Measurements from ENCODE around the gene CHTF18. TPM values are rescaled to one million over a fixed set of nuclear protein-coding genes. Genes with fewer than 3 reads are reported as not detected.
A peak's percentile ranks its signal among the peaks of the same experiment; 100 is the strongest.

The CHTF18 gene
- total and polyA plus RNA-seq, 9 of the 15 experiments (the other 6 are each of a cell fraction or from before 2014, with no cell fraction given), result 2.5 to 123 (median 17.0) TPM

DNA sequence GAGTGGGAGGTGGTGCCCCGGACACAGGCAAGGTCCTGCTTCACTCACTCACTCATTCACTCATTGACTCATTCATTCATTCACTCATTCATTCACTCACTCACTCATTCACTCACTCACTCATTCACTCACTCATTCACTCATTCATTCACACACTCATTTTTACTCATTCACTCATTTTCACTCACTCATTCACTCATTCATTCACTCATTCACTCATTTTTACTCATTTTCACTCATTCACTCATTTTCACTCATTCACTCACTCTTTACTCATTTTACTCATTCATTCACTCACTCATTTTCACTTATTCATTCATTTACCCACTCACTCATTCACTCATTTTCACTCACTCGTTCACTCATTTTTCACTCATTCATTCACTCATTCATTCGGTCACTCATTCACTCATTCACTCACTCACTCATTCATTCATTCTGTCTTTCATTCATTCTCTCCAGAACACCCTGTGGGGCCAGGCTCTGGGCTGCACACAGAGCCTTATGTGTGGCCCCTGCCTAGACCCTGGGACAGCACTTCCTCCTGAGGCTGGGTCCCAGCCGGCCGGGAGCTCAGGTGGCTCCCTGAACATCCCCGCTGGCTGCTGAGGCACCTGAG lies 9.4 kb upstream of the CHTF18 start (continued):
- TF ChIP-seq DIDO1 (tag; IDR thresholded peaks at IDR 0.05; ENCODE audit: low read depth), result no peak
- no peak for TF ChIP-seq ZBTB9 (CRISPR knock-in tag; IDR thresholded peaks at IDR 0.05)
- no peak for TF ChIP-seq ARID1B (IDR thresholded peaks at IDR 0.05)
- TF ChIP-seq, protein P1, sequence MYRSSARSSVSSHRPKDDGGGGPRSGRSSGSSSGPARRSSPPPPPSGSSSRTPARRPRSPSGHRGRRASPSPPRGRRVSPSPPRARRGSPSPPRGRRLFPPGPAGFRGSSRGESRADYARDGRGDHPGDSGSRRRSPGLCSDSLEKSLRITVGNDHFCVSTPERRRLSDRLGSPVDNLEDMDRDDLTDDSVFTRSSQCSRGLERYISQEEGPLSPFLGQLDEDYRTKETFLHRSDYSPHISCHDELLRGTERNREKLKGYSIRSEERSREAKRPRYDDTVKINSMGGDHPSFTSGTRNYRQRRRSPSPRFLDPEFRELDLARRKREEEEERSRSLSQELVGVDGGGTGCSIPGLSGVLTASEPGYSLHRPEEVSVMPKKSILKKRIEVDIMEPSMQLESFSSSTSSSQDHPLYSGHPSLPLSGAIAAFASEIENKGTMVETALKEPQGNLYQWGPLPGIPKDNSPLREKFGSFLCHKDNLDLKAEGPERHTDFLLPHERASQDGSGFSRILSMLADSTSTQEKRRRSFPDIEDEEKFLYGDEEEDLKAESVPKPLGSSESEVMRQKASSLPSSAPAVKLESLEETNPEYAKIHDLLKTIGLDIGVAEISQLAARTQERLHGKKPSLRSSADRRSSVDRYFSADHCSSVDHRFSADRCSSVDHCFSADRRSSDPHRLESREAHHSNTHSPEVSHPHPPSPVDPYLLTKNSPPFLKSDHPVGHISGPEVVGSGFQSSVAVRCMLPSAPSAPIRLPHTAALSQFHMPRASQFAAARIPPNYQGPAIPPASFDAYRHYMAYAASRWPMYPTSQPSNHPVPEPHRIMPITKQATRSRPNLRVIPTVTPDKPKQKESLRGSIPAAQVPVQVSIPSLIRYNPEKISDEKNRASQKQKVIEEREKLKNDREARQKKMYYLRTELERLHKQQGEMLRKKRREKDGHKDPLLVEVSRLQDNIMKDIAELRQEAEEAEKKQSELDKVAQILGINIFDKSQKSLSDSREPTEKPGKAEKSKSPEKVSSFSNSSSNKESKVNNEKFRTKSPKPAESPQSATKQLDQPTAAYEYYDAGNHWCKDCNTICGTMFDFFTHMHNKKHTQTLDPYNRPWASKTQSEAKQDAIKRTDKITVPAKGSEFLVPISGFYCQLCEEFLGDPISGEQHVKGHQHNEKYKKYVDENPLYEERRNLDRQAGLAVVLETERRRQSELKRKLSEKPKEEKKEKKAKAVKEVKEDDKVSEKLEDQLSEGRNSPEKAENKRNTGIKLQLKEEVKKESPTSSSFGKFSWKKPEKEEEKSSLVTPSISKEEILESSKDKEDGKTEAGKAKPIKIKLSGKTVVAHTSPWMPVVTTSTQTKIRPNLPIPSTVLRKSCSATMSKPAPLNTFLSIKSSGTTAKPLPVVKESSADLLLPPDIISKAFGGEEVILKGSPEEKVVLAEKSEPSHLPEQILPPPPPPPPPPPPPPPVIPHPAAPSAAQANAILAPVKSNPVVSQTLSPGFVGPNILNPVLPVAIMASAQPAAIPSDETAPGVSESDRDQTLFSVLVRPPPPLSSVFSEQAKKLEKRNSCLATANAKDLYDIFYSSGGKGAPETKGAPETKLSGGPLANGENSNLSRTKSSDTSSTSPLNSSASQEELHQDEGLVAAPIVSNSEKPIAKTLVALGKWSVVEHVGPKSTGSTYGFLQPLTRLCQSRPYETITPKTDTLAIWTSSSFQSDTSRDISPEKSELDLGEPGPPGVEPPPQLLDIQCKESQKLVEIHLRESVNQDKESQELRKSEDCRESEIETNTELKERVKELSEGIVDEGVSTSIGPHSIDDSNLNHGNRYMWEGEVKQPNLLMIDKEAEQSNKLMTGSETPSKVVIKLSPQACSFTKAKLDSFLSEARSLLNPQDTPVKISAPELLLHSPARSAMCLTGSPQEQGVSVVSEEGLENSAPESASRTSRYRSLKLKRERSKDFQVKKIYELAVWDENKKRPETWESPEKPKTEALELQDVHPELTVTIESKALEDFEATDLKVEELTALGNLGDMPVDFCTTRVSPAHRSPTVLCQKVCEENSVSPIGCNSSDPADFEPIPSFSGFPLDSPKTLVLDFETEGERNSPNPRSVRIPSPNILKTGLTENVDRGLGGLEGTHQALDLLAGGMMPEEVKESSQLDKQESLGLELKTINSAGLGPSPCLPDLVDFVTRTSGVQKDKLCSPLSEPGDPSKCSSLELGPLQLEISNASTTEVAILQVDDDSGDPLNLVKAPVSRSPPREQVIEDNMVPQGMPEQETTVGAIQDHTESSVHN (IDR thresholded peaks at IDR 0.05; ENCODE audit: borderline replicate concordance in 1 of 2, low read depth in 1 of 2), result peak in 1 of 2 experiments; percentile 93; a peak in 2 of 4 replicates
- TF ChIP-seq RREB1 (CRISPR knock-in tag; IDR thresholded peaks at IDR 0.05), result no peak
- TF ChIP-seq LARP7 (IDR thresholded peaks at IDR 0.05), result peak; percentile 48; the same call in 1 of the 2 replicates
- TF ChIP-seq NCOA4 (IDR thresholded peaks at IDR 0.05; ENCODE audit: partially characterized antibody), result peak; percentile 56
- 0 out of 2 replicates have a peak, but pooled peaks have one; percentile 31 for TF ChIP-seq DPF2 (IDR thresholded peaks at IDR 0.05)
- no peak for TF ChIP-seq BMI1 (IDR thresholded peaks at IDR 0.05; ENCODE audit: low read length)
- TF ChIP-seq NCOA2 (IDR thresholded peaks at IDR 0.05; ENCODE audit: partially characterized antibody in 2 of 2), result no peak
- no peak for TF ChIP-seq SOX6 (IDR thresholded peaks at IDR 0.05)
- no peak for TF ChIP-seq GATA2 (CRISPR knock-in tag; IDR thresholded peaks at IDR 0.05)
- no peak for TF ChIP-seq PHF21A (IDR thresholded peaks at IDR 0.05; ENCODE audit: borderline replicate concordance, low read depth)
- no peak for TF ChIP-seq ZFP1 (CRISPR knock-in tag; IDR thresholded peaks at IDR 0.05)
